CD4-positive, alpha-beta T cell (primary cell): ENCODE data around the gene AGAP1. TPM values are rescaled to one million over a fixed set of nuclear protein-coding genes. Genes with fewer than 3 reads are reported as not detected.
A peak's percentile ranks its signal among the peaks of the same experiment; 100 is the strongest.

Experiments used
- ATAC-seq: fragments of 200-7000 bp; cut with Tn5 transposase; one replicate; pipeline ENCODE4 v1.10.0; 2022; ENCODE audit warnings: mild to moderate bottlenecking; ENCODE audit not compliant: poor library complexity
- CTCF ChIA-PET: fragments of 350-600 bp; sonication (Branson Sonifier 250); formaldehyde crosslinking; loops from one replicate; lab custom pipeline; 2021; ENCODE audit warnings: antibody characterized with exemption, inconsistent platforms; lab: Charles Lee
- POLR2A ChIA-PET: fragments of 350-600 bp; sonication (Branson Sonifier 250); formaldehyde crosslinking; loops from one replicate; lab custom pipeline; 2021; ENCODE audit warnings: antibody characterized with exemption, inconsistent platforms; lab: Charles Lee
- DNase-seq, 14 experiments: peaks; one replicate each; pipeline ENCODE4 v3.0.0-alpha.2; 2013 to 2020; ENCODE audit warnings: mixed read lengths in 2 of 14
- H3K27ac ChIP-seq, 2 donors: one replicate each; pipeline versions ENCODE4 v1.5.1 to v1.7.0; 2013; ENCODE audit warnings: low read length in 2 of 2, low read depth in 1 of 2, mild to moderate bottlenecking in 1 of 2
- H3K27me3 ChIP-seq, 2 experiments: 1 replicate in 1 of 2; 2 replicates in 1 of 2; pipeline versions ENCODE4 v1.6.1 to v1.7.0; 2013; ENCODE audit warnings: low read length in 2 of 2, control low read depth in 1 of 2, mild to moderate bottlenecking in 1 of 2, moderate library complexity in 1 of 2; ENCODE audit not compliant: insufficient read depth in 2 of 2, control insufficient read depth in 1 of 2
- H3K36me3 ChIP-seq: one replicate; pipeline ENCODE4 v1.6.1; 2013; ENCODE audit warnings: low read length, control low read depth; ENCODE audit not compliant: insufficient read depth
- H3K4me1 ChIP-seq: one replicate; pipeline ENCODE4 v1.6.1; 2013; ENCODE audit warnings: low read length, control low read depth; ENCODE audit not compliant: insufficient read depth
- H3K4me3 ChIP-seq: one replicate; pipeline ENCODE4 v1.5.1; 2013; ENCODE audit warnings: mild to moderate bottlenecking, low read length, moderate library complexity
- H3K9me3 ChIP-seq, 2 experiments: 1 replicate in 1 of 2; 2 replicates in 1 of 2; pipeline versions ENCODE4 v1.6.1 to v1.7.0; 2013; ENCODE audit warnings: low read length in 2 of 2, mild to moderate bottlenecking in 2 of 2, control low read depth in 1 of 2, moderate library complexity in 1 of 2; ENCODE audit not compliant: control insufficient read depth in 1 of 2, insufficient read depth in 1 of 2
- H3K27ac Mint-ChIP-seq: one replicate; pipeline ENCODE4 v1.8.0; 2020; ENCODE audit warnings: mixed read lengths
- H3K27me3 Mint-ChIP-seq: one replicate; pipeline ENCODE4 v1.8.0; 2021; ENCODE audit warnings: mixed read lengths
- H3K36me3 Mint-ChIP-seq: one replicate; pipeline ENCODE4 v1.8.0; 2021; ENCODE audit warnings: low read depth, mixed read lengths
- H3K4me1 Mint-ChIP-seq: one replicate; pipeline ENCODE4 v1.8.0; 2021; ENCODE audit warnings: low read depth, mixed read lengths
- H3K4me3 Mint-ChIP-seq: one replicate; pipeline ENCODE4 v1.8.0; 2020; ENCODE audit warnings: mild to moderate bottlenecking, mixed read lengths
- H3K9me3 Mint-ChIP-seq: one replicate; pipeline ENCODE4 v1.8.0; 2020; ENCODE audit warnings: mixed read lengths
- CTCF ChIP-seq: fragments of 200-600 bp; IDR thresholded peaks from one replicate; pipeline ENCODE4 v1.8.0; 2022; ENCODE audit warnings: antibody characterized with exemption, mild to moderate bottlenecking
- intact Hi-C, 2 experiments: fragments of 100-400 bp; cut with DNase I in 1 of 2; cut with micrococcal nuclease in 1 of 2; formaldehyde crosslinking; loops; one replicate each; pipeline versions ENCODE4 v1.15.1 to v1.9.0; 2023 to 2025; cut with DNase I, micrococcal nuclease
- total RNA-seq, 174 experiments: library from RNA in 2 of 174; stranded (reverse) in 2 of 174; gene quantifications; one replicate each; pipeline ENCODE4 v1.2.3 and lab custom pipeline; 2021 to 2026

Gene AGAP1
- total RNA-seq, 2 experiments from 2014 or later: 2.6 to 3.1 TPM

GRCh38 chr2:235978022-235978421 lies 484.2 kb downstream of the AGAP1 start:
- H3K9me3 ChIP-seq: peaks cover 0 to 2% of the 10 kb centered on the region in 2 experiments
- H3K27ac Mint-ChIP-seq: no peak overlapping the region
- no peak for TF ChIP-seq CTCF
- no peak overlapping the region for H3K27ac ChIP-seq
- no peaks in the 10 kb centered on the region for H3K4me1 Mint-ChIP-seq
- no peaks in the 10 kb centered on the region for H3K27me3 ChIP-seq
- H3K4me3 Mint-ChIP-seq: no peak overlapping the region
- intact Hi-C loops: no loop called here
- peaks cover 14% of the 10 kb centered on the region for H3K27me3 Mint-ChIP-seq
- ChIA-PET POLR2A (no interaction called here), CTCF (no interaction called here)
- DNase-seq (peak in 1 of 14 experiments; percentile 2), ATAC-seq (no peak)
- no peak overlapping the region for H3K4me3 ChIP-seq
- H3K9me3 Mint-ChIP-seq: no peaks in the 10 kb centered on the region
- no peaks in the 10 kb centered on the region for H3K36me3 ChIP-seq
- no peaks in the 10 kb centered on the region for H3K4me1 ChIP-seq
- no peaks in the 10 kb centered on the region for H3K36me3 Mint-ChIP-seq

- Histone ChIP-seq H3K4me1 (no peaks in the 10 kb centered on the region), H3K36me3 (no peaks in the 10 kb centered on the region), H3K27me3 (no peaks in the 10 kb centered on the region), H3K4me3 (no peak overlapping the region), H3K9me3 (peaks cover 0 to 4% of the 10 kb centered on the region in 2 experiments), H3K27ac (no peak overlapping the region)
- intact Hi-C loops: no loop called here
- Mint-ChIP-seq H3K9me3 (no peaks in the 10 kb centered on the region), H3K4me3 (no peak overlapping the region), H3K36me3 (no peaks in the 10 kb centered on the region), H3K4me1 (no peaks in the 10 kb centered on the region), H3K27me3 (peaks cover 19% of the 10 kb centered on the region), H3K27ac (no peak overlapping the region)
- DNase-seq: no peak
- ATAC-seq: no peak
- ChIA-PET CTCF (no interaction called here), POLR2A (no interaction called here)
- TF ChIP-seq CTCF: no peak
Measured at GRCh38 chr2:235979037-235979436, 485.2 kb downstream of the AGAP1 start.

GRCh38 chr2:235979753-235980435 lies 486.1 kb downstream of the AGAP1 start:
- H3K4me3 Mint-ChIP-seq: no peak overlapping the region
- H3K36me3 ChIP-seq: no peaks in the 10 kb centered on the region
- no peak overlapping the region for H3K4me3 ChIP-seq
- H3K27me3 ChIP-seq: no peaks in the 10 kb centered on the region
- peaks cover 0 to 4% of the 10 kb centered on the region in 2 experiments for H3K9me3 ChIP-seq
- H3K27ac Mint-ChIP-seq: no peak overlapping the region
- CTCF ChIA-PET: no interaction called here
- POLR2A ChIA-PET: no interaction called here
- no peak overlapping the region for H3K27ac ChIP-seq
- H3K36me3 Mint-ChIP-seq: no peaks in the 10 kb centered on the region
- no peaks in the 10 kb centered on the region for H3K4me1 ChIP-seq
- H3K9me3 Mint-ChIP-seq: no peaks in the 10 kb centered on the region
- intact Hi-C loops: no loop called here
- no peaks in the 10 kb centered on the region for H3K4me1 Mint-ChIP-seq
- no peak for ATAC-seq
- TF ChIP-seq CTCF: no peak
- DNase-seq: peak in 1 of 14 experiments; percentile 8
- H3K27me3 Mint-ChIP-seq: peaks cover 23% of the 10 kb centered on the region
